Measurements from ENCODE around the gene MAEA.
"Not testable (repeated sequence)": the region's sequence is repeated elsewhere in the genome, so short reads cannot be mapped to it uniquely, and the experiment has no call there.

Gene MAEA

DNA sequence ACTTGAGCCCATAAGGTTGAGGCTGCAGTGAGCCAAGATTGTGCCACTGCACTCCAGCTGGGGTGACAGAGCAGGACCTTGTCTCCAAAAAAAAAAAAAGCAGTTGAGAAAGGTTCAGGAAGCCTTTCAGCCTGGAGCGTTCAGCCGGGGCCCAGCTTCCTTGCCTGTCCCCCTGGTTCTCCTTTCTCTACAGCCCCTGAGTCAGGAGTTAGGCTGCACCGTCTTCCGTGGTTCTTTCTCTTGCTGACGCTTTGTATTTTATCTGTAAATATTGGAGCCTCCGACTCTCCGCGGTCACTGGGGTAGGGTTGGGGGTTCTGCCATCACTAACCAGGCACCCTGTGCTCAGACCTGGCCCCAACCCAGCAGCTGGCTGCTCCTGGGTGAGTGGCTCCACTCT is 43.6 kb downstream of the MAEA start:
- no peak for DNase-seq (ENCODE audit: low read depth in 1 of 2, low spot score in 1 of 2)

DNA sequence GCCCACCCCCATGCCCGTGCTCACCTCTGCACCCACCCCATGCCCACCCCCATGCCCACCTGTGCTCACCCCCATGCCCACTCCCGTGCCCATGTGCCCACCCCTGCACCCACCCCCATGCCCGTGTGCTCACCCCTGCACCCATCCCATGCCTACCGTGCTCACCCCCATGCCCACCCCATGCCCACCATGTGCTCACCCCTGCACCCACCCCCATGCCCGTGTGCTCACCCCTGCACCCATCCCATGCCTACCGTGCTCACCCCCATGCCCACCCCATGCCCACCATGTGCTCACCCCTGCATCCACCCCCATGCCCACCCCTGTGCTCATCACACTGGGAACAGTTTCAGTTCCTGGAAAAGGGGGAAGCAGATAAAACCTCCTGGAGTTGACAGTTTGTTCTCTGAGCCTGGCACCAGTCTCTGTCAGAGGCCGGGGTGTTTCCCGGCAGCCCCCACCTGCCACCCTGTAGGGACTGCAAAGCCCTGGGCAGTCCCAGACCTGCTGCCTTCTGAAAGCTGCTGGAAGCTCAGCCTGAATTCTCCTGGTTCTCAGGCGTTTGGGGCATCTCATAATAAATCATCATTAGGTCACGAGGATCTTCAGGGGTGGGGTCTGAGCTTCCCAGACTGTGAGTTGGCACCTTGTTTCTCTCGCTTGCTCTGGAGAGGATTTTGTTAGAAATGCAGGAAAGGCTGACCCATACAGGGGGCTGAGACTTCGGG is 44.3 kb downstream of the MAEA start:
- not testable (repeated sequence) for DNase-seq (ENCODE audit: low read depth in 1 of 2, low spot score in 1 of 2)

GRCh38 chr4:1334579-1334895 is 44.8 kb downstream of the MAEA start:
- no peak for DNase-seq (ENCODE audit: low read depth in 1 of 2, low spot score in 1 of 2)

- not testable (repeated sequence) for DNase-seq (ENCODE audit: low read depth in 1 of 2, low spot score in 1 of 2)
Measured at GRCh38 chr4:1335193-1335883, 45.6 kb downstream of the MAEA start.

DNA sequence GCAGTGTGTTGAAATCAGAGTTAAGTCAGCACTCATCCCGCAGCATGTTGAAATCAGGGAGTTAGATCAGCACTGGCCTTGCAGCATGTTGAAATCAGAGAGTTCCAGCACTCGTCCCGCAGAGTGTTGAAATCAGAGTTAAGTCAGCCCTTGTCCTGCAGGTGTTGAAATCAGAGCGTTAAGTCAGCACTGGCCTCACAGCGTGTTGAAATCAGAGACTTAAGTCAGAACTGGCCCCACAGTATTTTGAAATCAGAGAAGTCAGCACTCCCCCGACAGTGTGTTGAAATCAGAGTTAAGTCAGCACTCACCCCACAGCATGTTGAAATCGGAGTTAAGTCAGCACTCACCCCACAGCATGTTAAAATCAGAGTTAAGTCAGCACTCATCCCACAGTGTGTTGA is 46.4 kb downstream of the MAEA start:
- DNase-seq (ENCODE audit: low read depth in 1 of 2, low spot score in 1 of 2): no peak

- DNase-seq (ENCODE audit: low read depth in 1 of 2, low spot score in 1 of 2): peak in 1 of 2 donors; percentile 28
Measured at GRCh38 chr4:1337376-1337831, 47.7 kb downstream of the MAEA start.

- no peak for DNase-seq (ENCODE audit: low read depth in 1 of 2, low spot score in 1 of 2)
Measured at GRCh38 chr4:1337951-1338751, 48.5 kb downstream of the MAEA start.

DNA sequence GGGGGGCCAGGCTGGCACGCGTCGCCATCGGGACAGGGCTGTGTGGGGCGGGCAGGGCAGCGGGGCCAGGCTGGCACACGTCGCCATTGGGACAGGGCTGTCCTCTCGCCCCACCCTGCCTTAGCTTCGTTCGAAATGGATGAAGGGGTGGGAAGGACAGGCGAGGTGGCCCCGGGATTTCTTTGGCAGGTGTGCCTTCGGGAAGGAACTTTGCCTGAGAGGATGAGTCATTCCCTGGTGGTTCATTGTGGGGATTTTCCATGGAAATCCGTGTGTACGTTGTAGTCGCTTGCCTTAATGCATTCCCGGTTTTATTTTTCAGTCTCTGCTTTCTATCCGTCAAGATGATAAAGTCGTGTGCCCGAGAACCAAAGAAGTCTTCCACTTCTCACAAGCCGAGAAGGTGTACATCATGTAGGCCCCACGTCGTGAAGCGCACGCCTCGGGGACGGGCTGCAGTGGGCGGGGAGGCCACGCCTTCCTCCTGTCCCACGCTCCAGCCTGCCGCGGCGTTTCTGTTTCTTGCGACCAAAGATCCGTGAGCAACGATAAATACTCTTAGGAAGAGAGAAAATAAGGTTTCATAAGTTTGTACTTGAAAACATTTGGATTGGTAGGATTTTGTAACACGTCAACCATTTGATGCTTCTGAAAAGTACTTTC is 49.2 kb downstream of the MAEA start:
- no peak for DNase-seq (ENCODE audit: low read depth in 1 of 2, low spot score in 1 of 2)

- no peak for DNase-seq (ENCODE audit: low read depth in 1 of 2, low spot score in 1 of 2)
Measured at GRCh38 chr4:1339489-1339888, 49.8 kb downstream of the MAEA start.

GRCh38 chr4:1340181-1340747 is 50.6 kb downstream of the MAEA start:
- no peak for DNase-seq (ENCODE audit: low read depth in 1 of 2, low spot score in 1 of 2)

DNA sequence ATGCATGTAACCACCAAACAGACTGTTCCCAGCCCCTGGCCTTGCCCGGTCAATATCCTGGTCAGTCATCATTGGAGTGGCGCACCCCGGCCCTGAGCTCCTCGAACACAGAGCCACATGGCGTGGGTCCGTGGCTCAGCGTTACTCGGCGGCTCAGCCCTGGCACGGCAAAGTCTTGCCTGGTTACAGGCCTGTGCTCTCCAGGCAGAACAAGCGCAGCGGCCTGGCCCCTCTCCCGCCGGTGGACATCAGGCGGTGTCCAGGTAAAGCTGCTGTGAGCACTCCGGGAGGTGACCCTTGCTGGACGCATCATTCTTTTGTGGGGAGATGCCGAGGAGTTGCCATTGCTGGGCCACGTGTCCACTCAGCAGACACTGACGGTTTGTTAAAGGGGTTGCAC is 51.2 kb downstream of the MAEA start:
- DNase-seq (ENCODE audit: low read depth in 1 of 2, low spot score in 1 of 2): no peak

GRCh38 chr4:1342003-1342402 is 52.3 kb downstream of the MAEA start:
- no peak for DNase-seq (ENCODE audit: low read depth in 1 of 2, low spot score in 1 of 2)

- no peak for DNase-seq (ENCODE audit: low read depth in 1 of 2, low spot score in 1 of 2)
Measured at GRCh38 chr4:1344696-1345095, 55.0 kb downstream of the MAEA start.

DNA sequence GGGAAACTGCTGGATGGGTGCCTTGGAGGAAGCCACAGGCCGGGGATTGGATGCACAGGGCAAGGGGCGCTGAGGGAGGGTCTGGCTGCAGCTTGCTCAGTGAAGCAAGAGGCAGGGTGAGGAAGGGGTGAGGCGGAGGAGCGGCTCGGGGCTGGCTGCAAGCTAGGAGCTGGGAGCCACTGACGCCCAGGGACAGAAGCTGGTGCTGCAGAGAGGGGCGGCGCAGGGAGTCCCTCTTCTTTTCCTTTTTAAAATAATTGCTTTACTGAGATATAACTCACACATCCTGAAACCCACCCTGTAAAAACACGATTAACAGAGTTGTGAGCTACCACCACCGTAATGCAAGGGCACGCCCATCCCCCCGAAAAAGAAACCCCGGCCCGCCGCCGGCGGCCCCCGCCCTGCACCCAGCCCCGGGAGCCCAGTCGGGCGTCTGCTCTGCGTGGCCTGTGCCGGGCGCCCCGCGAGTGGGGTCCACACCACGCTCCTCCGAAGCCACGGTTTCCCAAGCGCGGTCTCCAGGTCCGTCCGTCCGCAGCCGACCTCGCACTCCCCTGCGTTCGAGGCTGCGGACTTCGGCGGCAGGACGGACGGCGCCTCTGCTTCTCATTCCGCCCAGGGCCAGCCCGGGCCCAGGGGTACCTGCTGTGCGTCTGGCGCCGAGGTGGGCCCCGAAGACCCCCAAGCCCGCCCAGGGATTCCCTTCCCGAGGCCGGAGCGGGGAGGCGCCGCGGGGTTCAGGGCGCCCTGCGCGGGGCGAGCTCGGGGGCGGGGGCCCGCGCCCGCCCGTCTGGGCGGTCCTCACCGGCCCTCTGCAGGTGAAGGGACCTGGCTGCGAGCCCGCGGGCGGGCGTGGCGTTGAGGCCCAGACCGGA is 56.5 kb downstream of the MAEA start:
- DNase-seq (ENCODE audit: low read depth in 1 of 2, low spot score in 1 of 2): peak in 1 of 2 donors; percentile 25

GRCh38 chr4:1346781-1347409 is 57.2 kb downstream of the MAEA start, which contains the start of gene UVSSA:
Gene UVSSA, plus strand, starts transcription at chr4:1347208. Its CDS starts 884 bp downstream, at chr4:1348092.
- peak; percentile 100 for DNase-seq (ENCODE audit: low read depth in 1 of 2, low spot score in 1 of 2)

DNA sequence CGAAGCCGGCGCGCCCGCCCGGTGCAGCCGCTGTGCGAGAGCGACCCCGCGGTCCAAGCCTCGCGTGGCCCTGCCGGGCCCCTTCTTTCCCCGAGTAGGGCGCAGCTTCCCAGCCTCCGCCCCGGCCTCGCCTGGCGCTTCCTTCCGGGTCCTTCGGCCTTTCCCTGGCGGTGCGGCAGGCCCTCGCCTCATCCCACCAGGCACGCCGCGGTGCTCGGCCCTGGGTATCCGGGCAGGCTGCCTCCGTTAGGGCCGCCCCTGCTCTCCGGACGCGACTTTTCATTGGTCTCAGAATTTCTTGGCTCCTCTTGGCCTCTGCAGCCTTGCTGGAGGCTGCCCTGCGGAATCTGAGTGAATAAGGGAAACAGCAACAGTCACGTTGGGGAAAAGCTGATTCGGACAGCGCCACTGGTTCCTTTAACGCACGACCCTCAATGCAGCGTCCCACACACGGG is 57.7 kb downstream of the MAEA start:
- peak in 1 of 2 donors; percentile 37 for DNase-seq (ENCODE audit: low read depth in 1 of 2, low spot score in 1 of 2)

DNA sequence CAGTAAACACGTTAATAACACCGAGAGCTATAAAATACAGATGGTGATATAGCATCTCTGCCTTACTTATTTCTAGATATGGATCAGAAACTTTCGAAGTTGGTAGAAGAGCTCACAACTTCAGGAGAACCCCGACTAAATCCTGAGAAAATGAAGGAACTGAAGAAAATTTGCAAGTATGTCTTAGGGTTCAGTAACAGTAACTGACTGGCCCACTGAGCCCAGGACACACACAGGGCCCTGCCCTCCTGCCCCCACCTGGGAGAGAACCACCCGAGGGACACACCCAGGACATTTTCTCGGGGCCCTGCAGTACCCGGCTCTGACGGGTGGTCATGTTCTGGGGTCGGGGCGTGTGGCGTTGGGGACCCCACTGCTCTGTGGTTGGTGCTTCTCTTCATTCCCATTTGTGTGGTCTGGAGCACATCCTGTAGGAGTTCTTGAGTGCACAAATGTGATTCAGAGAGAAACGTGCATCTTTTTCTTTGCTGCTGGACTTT is 58.4 kb downstream of the MAEA start:
- no peak for DNase-seq (ENCODE audit: low read depth in 1 of 2, low spot score in 1 of 2)

GRCh38 chr4:1348746-1349145 is 59.1 kb downstream of the MAEA start:
- no peak for DNase-seq (ENCODE audit: low read depth in 1 of 2, low spot score in 1 of 2)
